Measurements from ENCODE around the gene AP2M1.

AP2M1 gene

GRCh38 chr3:184178521-184179138 lies 4.0 kb downstream of the AP2M1 start:
- no peak for TF ChIP-seq ZNF274 (IDR thresholded peaks at IDR 0.05; ENCODE audit: low read depth, low read length)
- no peak overlapping the region for H3K4me3 ChIP-seq (ENCODE audit: low read length)

DNA sequence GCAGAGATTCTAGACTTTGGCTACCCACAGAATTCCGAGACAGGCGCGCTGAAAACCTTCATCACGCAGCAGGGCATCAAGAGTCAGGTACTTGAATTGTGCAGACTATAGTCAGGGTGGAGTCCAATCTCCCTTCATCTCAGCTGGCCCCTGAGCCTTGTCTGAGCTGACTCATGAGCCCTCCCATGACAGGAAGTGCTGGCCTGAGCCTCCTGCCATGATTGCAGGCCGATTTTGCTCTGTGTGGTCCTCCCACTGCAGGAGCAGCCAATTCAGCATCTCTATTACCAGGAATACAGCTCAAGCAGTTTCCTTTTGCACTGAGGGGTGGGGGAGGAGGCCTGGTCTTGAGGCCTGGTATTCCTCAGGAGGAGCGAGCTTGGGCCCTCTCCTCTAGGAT lies 5.5 kb downstream of the AP2M1 start:
- no peak for TF ChIP-seq ZNF274 (IDR thresholded peaks at IDR 0.05; ENCODE audit: low read depth, low read length)
- H3K4me3 ChIP-seq (ENCODE audit: low read length): no peak overlapping the region

DNA sequence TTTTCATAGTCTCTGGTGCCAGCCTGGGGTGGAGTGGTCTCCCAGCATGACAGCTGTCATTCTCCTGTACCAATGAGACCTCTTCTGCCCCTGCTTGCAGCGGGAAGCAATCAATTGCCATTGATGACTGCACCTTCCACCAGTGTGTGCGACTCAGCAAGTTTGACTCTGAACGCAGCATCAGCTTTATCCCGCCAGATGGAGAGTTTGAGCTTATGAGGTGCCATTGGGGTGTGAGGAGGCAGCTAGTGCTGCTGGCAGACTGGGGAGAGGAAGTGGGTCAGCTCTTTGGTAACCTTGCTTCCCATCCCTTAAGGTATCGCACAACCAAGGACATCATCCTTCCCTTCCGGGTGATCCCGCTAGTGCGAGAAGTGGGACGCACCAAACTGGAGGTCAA lies 6.9 kb downstream of the AP2M1 start:
- no peak for TF ChIP-seq ZNF274 (IDR thresholded peaks at IDR 0.05; ENCODE audit: low read depth, low read length)

GRCh38 chr3:184183679-184184078 lies 9.0 kb downstream of the AP2M1 start:
- H3K4me3 ChIP-seq (ENCODE audit: low read length): no peak overlapping the region
- TF ChIP-seq ZNF274 (IDR thresholded peaks at IDR 0.05; ENCODE audit: low read depth, low read length): no peak

More for the DNA sequence above, 6.9 kb downstream of the AP2M1 start:
- no peak overlapping the region for H3K4me3 ChIP-seq (ENCODE audit: low read length)

- H3K4me3 ChIP-seq (ENCODE audit: low read length): no peak overlapping the region
- TF ChIP-seq ZNF274 (IDR thresholded peaks at IDR 0.05; ENCODE audit: low read depth, low read length): no peak
Observed at GRCh38 chr3:184184546-184185230, 10.0 kb downstream of the AP2M1 start.

GRCh38 chr3:184185461-184186183 lies 11.0 kb downstream of the AP2M1 start:
- TF ChIP-seq ZNF274 (IDR thresholded peaks at IDR 0.05; ENCODE audit: low read depth, low read length): no peak
- peak overlapping the region; percentile 96; the same call in 1 of the 2 replicates for H3K4me3 ChIP-seq (ENCODE audit: low read length)

DNA sequence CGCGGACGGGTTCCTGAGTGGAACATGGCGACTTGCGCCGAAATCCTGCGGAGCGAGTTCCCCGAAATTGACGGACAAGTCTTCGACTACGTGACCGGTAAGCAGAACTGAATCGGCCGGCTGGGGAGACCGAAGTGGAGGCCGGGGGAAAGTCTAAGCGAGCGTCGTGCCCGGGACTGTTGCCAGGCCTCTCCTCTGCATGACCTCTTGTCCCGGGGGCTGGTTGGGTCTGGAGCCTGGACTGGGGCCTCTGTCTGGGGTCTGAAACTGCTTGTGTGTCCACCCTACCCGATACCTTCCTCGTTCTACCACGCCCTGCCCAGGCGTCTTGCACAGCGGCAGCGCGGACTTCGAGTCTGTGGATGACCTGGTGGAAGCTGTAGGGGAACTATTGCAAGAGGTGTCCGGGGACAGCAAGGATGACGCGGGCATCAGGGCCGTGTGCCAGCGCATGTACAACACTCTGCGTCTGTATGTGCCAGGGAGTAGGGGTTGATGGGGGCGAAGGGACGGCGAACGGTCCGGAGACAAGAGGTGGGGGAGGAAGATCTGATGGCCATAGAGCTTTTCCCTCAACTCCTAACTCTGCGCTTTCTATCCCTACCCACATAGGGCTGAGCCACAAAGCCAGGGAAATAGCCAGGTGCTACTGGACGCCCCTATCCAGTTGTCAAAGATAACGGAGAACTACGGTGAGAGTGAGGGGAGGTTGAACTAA lies 11.7 kb downstream of the AP2M1 start, which contains the start of gene ABCF3:
Gene ABCF3, plus strand, starts transcription at position 16 of the 718 bp plus-strand sequence. Its CDS starts 9 bp downstream, at position 25.
- peak within 1 kb of the TSS; percentile 96 for H3K4me3 ChIP-seq (ENCODE audit: low read length)
- TF ChIP-seq ZNF274 (IDR thresholded peaks at IDR 0.05; ENCODE audit: low read depth, low read length): no peak

GRCh38 chr3:184186902-184187207 lies 12.2 kb downstream of the AP2M1 start:
- no peak for TF ChIP-seq ZNF274 (IDR thresholded peaks at IDR 0.05; ENCODE audit: low read depth, low read length)
- H3K4me3 ChIP-seq (ENCODE audit: low read length): peak overlapping the region; percentile 96

DNA sequence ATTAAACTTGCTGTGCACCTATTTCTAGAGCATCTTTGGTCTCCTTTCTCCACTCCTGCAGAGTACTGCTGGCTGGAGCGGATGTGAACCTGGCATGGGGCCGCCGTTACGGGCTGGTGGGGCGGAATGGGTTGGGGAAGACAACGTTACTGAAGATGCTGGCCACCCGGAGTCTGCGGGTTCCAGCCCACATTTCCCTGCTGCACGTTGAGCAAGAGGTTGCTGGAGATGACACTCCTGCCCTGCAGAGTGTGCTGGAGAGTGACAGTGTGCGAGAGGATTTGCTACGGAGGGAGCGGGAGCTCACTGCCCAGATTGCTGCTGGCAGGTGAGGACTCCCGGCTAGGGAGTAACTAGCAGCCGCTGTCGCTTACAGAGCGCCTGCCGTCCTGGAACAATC lies 13.4 kb downstream of the AP2M1 start:
- H3K4me3 ChIP-seq (ENCODE audit: low read length): no peak overlapping the region
- TF ChIP-seq ZNF274 (IDR thresholded peaks at IDR 0.05; ENCODE audit: low read depth, low read length): no peak

GRCh38 chr3:184189421-184189820 lies 14.8 kb downstream of the AP2M1 start:
- TF ChIP-seq ZNF274 (IDR thresholded peaks at IDR 0.05; ENCODE audit: low read depth, low read length): no peak
- no peak overlapping the region for H3K4me3 ChIP-seq (ENCODE audit: low read length)

- H3K4me3 ChIP-seq (ENCODE audit: low read length): no peak overlapping the region
- TF ChIP-seq ZNF274 (IDR thresholded peaks at IDR 0.05; ENCODE audit: low read depth, low read length): no peak
Observed at GRCh38 chr3:184192889-184193288, 18.2 kb downstream of the AP2M1 start.

GRCh38 chr3:184193991-184194539 lies 19.4 kb downstream of the AP2M1 start:
- no peak overlapping the region for H3K4me3 ChIP-seq (ENCODE audit: low read length)

GRCh38 chr3:184196536-184196935 lies 21.9 kb downstream of the AP2M1 start:
- H3K4me3 ChIP-seq (ENCODE audit: low read length): no peak overlapping the region
- TF ChIP-seq ZNF274 (IDR thresholded peaks at IDR 0.05; ENCODE audit: low read depth, low read length): no peak

More at GRCh38 chr3:184193991-184194539, 19.4 kb downstream of the AP2M1 start:
- TF ChIP-seq ZNF274 (IDR thresholded peaks at IDR 0.05; ENCODE audit: low read depth, low read length): no peak

- TF ChIP-seq ZNF274 (IDR thresholded peaks at IDR 0.05; ENCODE audit: low read depth, low read length): no peak
- H3K4me3 ChIP-seq (ENCODE audit: low read length): no peak overlapping the region
Observed at GRCh38 chr3:184198509-184198908, 23.9 kb downstream of the AP2M1 start.
